Brain pericyte (primary cell): ENCODE data around the gene WDR38.

Experiments
- DNase-seq: peaks from one replicate; pipeline ENCODE4 v3.0.0-alpha.2; 2012; ENCODE audit warnings: low read depth, low spot score

WDR38 gene

DNA sequence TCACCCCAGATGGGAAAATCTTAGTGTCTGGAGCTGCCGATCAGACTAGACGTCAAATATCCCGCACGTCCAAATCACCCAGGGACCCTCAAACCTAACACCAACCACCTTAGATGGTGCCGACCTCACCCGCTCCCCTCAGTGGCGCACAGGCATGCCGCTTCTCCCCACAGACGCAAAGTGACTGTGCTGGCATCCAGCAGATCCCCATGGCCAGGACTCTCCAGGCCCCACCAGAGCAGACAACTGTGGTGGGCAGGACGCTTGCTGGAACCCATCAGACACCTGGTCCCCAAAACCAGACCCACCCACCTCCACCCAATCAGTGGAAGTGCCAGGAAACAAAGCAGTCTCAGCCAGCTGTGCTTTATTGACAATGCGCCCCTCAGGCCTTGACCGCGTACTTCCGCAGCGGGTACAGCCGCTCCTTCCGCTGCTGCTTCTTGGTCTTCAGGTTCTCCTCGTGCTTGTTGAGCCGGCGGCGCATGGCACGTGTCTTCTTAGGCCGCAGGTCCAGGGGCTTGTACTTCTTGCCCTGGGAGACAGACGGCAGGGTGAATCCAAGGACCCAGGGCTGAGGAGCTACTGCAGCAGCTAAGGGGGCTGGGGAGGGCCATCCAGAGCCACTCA is 4.4 kb downstream of the WDR38 start:
- no peak for DNase-seq

DNA sequence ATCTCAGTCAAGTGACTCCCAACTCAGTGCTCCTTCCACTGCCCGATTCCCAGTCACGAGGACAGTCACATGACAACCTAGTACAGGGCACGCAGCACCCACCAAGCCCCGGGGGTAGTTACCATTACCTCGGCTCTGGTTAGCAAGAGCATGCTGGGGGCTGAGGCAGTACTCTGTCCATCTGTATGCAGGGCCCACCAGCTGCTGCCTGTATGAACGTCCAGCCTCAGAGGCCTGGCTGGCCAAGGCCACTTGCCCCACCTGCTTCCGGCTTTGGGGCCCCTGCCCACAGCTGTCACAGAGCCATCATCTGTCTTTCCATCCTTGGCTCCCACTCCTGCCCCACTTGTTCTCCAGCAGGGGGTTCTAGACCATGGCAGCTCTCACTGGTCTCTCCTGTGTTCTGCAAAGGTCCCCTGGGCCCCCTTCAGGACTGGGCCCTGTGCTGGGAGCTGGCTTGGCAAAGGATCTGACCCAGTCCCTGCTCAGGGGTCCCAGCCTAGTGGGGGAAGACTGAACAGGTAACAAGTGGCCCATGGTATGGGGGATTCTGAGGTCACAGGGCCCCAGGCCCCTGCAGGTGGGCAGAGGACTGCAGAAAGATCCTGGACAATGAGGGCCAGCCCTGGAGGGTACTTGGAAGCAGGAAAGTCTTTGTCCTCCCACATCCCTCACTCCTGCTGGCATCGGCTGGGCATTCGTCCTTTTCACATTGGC is 5.2 kb downstream of the WDR38 start:
- no peak for DNase-seq

DNA sequence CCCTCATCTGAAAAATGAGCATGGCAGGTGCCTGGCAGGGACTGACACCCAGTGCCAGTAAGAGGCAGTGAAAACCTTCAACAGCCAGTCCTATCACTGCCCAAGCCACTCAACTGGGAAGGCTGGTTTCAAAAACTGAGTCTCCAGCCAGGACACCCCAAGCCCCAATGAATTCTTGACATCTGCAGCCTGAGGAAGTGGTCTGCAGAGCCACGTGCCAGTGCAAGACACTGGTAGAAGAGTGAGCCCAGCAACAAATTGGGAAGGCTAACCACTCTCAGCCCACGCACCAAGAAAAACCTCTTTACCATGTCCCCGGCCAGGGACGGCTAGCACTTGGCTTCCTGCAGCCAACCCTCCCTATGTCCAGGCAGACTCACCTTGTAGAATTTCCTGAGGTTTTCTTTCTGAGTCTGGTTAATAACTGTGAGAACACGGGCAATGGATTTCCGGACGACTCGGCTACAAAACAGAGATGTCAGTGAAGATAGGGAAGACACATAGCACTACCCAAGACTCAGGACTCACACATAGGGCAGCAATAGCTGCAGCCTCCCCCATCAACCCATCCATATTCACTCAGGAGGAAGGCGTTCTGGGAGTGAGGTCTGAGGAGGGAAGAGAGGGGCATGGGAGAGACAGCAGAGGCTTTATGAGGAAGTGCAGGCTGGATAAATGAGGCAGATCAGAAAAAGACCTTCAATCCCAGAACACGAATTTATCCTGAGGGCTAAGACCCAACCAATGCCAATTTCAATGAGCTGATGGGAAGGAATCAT is 6.7 kb downstream of the WDR38 start:
- DNase-seq, result no peak

DNA sequence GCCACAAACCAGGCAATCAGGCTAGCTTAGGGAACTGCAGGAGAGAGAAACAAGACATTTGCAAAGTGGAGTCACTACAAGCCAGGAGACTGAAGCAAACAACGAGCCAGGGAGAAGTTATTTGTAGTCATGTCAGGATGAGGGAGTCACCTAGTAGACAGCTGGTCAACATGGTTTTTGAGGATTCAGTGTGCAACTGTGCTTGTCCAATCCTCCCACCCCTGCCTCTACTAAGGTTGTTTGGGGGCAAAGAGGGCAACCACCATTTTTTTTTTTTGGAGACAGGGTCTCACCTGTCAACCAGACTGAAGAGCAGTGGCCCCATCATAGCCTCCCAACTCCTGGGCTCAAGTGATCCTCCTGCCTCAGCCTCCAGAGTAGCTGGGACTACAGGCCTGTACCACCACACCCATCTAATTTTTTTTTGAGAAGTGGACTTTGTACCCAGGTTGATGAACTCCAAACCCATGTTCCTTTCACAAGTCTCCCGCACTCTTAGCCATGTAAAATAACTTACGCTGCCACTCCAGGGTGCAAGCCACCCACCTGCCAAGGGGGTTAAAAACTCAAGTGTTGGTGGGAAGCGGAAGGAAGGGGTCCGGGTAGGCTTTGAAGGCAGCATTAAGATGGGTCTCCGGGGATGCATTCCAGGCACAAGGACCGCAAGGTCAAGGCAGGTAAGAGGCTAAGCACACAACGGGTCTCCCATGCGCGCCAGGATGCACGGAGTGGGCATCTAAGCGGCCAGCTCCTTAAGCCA is 7.5 kb downstream of the WDR38 start:
- no peak for DNase-seq

DNA sequence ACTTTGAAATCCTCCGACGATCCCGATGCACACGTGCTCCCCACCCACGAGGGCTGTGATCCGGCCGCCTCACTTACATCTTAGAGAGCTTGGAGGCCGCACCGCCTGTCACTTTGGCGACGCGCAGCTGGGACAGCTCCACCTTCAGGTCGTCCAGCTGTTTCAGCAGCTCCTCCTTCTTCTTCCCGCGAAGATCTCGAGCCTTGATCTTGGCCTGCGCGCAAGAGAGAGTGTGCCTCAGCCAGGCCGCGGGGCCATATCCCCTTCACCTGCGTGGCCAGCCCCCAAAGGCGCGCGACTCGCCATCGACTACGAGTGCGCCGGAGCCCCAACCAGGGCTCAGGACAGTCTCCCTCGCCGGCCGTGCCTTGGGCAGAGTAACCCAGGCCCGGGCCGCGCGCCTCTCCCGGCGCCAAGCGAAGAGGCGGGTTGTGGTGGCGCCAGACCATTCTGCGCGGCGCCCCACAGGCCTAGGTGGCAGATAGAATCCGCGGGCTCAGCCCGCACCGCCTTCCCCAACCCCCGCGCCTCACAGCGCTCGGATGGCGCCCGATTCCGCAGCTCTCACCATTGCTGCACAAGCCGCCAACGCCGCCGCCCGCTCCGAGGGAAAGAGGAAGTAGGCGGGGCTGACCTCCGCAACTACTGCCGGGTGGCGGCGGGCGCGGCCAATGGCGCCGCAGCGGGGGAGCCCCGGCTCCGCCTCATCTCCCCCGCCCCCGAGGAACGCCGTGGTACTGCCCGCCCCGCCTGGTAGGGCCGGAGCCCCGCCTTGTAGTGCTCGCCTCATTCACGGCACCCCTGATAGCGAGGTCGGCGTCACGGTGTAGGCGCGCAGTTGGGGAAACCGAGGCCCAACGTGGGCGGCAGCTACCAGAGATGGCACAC is 8.3 kb downstream of the WDR38 start, which contains the start of the genes ARPC5L and RPL35:
Gene ARPC5L, plus strand, starts transcription at position 789 of the 888 bp plus-strand sequence. CDS start 7,161 bp downstream, outside the sequence.
Gene RPL35, minus strand, starts transcription at position 616 of the 888 bp plus-strand sequence. Its CDS starts 45 bp downstream, at position 571.
- DNase-seq, result peak; percentile 58

DNA sequence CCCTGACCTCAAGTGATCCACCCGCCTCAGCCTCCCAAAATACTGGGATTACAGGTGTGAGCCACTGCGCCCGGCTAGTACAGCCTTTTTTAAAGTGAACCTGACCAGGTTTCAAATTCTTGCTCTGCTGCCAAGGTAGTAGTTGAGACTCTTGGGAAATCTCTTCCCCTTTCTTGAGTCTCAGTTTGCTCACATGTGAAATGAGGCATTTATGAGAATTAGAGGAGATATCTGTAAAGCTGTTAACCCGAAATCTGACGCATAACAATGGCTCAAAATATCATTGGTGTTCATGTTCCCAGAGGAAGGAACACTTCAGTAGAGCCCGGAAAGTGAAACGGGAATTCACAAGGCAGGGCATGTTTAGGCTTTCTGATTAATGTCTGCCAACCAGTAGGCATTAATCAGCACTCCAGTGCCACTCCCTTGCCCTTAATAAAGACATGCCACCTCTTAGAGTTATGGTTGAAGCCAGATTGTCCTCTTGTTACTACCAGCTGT is 10.2 kb downstream of the WDR38 start:
- no peak for DNase-seq

DNA sequence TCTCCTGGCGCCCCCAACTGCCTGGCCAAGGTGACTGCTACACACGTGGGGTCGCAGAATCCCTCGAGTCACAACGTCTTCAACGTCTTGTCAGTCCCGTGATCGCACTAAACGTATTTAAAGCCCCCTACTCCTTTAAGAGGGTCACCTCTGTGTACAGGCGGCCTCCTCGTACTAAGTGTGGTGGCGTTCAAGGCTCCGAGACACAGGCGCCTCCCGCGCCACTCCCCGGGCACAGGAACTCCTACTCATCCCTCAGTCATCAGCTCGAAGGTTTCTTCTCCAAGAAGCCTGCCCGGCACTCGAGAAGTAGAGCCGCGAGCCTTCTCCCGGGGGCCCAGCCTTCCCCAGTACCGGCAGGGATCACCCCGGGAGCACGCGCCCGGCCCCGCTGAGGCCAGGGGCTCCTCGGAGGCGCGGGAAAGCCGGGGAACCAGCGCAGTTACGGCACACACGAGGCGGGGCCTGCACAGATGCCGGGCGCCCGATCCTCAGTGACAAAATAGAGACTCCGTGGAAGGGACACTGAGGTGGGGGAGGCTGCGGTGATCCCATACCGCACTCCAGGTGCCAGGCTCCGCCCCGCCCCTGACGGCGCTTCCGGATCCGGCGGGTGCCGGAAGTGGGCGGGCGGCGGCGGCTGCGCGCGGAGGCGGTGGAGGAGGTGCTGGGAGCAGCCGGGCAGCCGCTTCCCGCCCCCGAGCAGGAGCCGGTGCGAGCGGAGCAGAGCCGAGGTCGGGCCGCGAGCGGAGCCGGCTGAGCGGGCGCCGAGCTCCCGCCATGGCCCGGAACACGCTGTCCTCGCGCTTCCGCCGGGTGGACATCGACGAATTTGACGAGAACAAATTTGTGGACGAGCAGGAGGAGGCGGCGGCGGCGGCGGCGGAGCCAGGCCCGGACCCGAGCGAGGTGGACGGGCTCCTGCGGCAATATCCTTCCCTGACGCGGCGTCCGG is 15.5 kb downstream of the WDR38 start:
- no peak for DNase-seq

DNA sequence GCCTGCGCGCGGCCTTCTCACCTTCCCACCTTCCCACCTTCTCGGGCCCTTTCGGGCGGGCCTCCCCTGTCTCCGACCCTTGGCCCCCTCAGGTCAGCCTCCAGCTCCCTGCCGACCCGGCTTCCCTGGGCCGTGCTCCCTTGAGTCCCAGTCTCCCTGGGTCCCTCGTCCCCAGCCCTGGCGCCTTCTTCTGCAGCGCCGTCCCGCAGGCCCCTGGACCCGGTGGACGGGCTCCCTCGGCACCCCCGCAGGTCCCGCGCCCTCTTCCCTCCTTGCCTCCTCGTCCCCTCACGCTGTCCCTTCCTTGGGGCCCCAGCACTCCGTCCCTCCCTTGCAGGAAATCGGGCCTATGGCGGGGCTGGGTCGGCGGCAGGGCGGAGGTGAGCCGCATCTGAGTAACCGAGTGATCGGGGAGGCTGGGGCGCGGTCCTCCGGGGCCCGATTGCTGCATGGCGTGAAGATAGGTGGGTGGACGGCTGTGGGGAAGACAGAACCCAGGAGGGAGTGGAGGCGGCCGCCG is 16.3 kb downstream of the WDR38 start:
- DNase-seq, result no peak

DNA sequence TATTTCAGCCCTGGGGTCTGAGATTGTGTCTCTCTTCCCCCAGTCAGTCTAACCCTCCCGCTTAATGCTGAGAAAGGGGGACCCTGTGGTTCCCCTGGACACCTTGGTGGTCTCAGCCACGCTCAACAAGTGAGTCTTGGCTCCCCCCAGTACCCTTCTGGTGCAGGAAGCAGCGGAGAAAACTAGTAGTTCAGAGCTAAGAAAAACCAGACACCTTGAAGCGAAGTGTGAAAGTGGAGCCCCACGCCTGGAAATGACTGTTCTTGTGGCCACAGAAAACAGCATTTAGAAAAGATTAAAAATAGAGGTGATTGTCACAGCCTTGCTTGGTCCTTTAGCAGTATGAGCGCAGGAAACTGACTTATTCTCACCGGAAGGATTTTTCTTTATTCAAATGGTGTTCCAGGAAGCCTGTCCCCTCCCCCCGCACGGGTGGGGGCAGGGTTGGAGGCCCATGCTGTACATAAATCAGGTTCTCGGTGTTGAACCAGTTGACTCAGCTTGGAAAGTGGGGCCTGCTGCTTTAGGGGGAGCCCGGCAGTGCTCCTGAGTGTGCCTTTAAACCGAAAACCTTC is 16.8 kb downstream of the WDR38 start:
- DNase-seq, result no peak

DNA sequence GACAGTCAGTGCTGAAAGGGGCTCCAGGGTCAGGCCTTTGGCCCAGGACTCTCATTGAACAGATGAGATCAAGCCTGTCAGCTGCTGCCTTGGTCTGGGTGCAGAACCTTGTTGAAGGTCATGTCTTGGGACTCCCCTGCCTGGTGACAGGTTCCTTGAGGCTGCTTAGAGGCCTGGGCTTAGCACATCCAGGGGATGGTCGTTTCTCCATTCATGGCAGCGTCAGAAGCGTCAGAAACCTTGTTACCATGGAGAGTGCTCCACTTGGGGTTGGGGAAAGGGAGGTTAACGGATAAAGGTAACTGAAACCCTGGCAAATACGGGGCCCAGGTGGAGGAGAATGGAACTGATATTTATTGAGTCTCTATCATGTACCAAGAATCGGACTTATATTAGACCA is 17.5 kb downstream of the WDR38 start:
- no peak for DNase-seq

DNA sequence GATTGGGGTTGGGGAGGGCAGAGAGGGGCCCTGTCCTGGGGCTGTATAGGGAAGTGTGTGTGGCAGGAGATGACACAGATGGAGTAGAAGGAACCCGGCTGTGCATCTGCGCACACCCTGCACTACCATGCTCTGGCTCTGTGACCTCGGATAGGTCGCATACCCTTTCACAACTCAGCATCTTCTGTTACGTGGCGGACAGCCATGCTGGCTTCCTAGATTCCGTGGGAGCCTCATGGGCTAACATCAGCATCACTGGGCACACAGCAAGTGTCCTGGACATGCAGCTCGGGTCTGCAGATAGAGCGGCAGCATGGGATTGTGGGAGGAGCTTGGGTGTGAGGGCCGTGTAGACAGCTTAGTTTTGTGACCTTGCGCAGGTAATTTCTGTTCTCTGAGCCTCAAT is 17.9 kb downstream of the WDR38 start:
- DNase-seq, result no peak

DNA sequence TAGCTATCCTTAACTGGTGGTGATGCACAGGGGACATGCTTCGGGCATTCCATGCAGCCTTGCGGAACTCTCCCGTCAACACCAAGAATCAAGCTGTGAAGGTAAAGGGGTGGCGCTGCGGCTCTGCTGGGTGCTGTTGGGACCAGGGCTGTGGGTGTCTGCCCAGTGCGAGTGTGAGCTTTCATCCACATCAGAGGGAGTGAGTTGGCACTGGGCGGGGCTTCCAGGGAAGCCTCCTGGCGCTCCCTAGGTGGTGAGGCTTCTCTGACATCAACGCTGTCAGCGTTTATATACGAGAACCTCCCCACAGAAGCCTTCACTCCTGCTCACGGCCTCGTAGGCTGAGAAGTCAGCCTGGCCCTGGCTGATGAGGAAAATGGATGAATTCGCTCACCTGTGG is 20.4 kb downstream of the WDR38 start:
- DNase-seq, result no peak

DNA sequence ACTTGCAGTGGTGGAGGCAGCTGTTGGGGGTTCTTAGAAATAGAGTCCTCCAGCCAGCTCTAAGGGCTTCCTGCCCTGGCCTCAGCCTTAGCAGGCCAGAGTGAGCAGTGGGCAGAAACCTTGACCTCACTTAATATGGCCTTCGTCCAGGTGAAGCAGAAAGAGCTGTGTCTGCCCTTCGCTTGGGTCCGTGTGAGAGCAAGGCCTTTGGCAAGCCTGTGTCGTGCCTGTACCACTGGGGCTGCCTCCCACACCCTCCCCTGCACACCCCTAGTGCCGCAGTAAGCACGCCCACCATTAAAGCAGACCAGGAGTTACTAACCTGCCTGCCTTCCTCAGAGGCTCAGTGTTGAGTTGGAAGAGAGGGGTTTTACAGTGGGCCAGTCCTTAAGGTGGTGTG is 22.2 kb downstream of the WDR38 start:
- no peak for DNase-seq

DNA sequence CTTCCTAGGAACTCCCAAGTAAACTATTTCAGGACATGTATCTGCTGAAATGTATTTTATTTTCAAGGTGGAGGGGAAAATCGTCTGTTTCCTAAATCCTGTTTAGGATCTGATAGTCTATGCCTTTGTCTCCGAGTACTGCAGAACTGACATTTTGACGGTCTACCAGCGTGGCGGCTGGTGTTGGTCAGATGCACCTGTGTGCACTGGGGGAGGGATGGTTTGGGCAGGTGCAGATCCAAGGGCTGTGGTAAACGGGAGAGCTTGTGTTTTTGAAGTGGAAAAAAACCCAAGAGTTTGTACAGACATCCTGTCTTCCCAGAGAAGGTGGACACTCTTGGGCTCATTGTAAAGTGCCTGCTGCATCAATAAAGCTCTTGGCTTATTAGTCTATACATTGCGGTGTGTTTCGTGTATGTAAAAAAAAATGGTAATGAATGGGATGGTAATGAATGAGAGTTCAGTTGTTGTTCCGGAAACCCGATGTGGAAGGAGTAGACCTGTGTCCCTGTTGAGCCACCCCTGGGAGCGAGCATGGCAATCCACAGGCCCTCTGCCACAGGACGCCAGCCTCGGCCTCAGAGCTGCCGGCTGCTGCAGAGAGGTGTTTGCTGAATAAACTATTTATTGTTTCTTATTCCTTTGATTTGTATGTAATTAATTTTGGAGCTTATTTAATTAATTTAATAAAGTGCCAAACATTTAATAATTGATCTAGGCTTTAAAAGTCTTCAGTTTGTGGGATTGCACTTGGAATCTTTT is 23.9 kb downstream of the WDR38 start:
- no peak for DNase-seq

DNA sequence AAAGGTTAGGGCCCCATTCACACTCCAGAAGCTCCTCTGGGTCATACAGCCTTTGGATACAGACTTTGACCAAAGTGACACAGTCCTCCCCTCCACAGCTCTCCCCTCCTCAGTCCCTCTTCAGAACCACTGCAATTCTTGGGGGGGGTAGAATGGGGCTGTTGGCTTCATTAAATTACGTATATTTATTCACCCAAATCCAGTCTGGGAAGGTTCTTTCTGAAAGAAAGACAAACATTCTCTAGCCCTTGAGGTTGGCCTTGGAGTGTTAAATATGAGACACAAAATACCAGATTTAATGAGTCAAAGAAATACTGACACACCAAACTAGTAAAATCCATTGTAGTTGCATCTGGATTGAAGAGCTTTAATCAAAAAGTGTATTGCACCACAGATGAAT is 24.8 kb downstream of the WDR38 start:
- DNase-seq, result no peak

DNA sequence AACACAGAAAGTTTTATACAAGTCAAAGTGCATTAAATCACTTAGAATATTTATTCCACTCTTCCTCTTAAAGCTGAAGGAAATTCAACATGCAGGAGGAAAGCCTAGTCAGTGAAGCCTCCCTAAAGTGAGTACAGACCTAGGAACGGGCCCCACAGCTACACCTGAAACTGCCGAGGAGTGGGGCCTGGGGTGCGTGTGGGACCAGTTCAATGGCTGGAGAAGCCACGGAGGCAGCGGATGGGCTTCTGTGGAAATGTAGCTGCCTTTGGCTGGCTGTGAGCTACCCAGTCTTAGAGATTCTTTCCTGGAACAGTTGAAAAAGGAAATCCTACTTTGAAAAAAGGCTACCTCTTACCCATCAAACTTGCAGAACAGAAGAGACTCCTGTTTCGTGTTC is 25.3 kb downstream of the WDR38 start:
- DNase-seq, result no peak

DNA sequence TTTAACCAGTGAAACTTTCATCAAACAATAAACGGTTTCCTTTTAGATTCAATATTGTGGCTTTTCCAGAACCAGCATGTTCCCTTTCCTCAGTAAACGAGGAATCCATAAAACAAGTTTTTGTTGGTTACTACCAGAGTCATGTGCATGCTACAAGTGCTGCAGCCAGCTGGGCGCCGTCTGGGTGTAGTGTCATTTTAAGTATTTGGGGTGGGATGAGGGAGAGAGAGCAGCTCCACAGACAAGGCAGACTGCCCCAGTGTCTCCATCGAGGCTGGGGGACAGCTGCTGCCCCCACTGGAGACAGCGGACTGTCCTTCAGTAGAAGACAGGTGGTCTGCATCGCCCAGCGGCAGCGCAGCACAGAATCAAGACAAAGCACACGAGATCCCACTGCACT is 26.0 kb downstream of the WDR38 start:
- no peak for DNase-seq

DNA sequence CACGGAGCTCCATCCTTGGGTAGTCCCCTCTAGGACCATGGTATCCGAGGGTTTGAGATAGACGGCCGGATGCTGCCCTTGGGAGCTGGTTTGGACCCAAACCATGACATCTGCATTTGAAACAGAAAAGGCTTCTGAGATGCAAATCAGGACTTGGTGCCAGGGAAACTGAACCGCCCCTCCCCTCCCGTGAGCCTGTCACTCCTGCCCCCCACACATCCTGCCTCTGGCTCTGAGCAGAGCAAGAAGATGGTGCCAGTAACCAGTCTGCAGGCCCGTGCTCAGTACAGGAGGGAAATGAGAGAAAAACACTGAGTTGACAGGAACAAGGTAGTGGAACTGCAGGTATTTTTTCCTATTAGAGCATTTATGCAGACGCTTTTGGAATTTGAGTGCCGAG is 27.2 kb downstream of the WDR38 start:
- no peak for DNase-seq
